ENCODE data around the gene PLEKHA7.
"Not testable (repeated sequence)": the region's sequence is repeated elsewhere in the genome, so short reads cannot be mapped to it uniquely, and the experiment has no call there.

PLEKHA7 gene

GRCh38 chr11:17004486-17005148 lies 9.6 kb downstream of the PLEKHA7 start:
- no peak for FAIRE-seq

DNA sequence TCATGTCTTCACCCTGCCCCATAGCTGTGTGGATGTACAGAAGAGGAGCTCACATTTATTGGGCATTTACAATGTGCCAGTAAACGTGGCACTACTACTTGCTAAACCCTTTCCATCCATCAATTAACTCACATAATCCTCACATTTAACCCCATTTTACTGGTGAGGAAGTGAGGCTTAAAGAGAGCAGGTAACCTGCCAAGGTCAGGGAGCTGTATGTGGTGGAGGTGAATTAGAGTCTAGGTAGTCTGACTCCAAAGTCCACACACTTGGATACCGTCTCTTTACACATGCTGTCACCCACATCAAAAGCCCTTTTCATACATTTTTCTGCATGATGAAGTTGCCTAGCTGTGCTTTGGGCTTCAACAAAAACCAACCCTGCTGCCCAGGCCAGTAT lies 10.8 kb downstream of the PLEKHA7 start:
- FAIRE-seq: no peak

DNA sequence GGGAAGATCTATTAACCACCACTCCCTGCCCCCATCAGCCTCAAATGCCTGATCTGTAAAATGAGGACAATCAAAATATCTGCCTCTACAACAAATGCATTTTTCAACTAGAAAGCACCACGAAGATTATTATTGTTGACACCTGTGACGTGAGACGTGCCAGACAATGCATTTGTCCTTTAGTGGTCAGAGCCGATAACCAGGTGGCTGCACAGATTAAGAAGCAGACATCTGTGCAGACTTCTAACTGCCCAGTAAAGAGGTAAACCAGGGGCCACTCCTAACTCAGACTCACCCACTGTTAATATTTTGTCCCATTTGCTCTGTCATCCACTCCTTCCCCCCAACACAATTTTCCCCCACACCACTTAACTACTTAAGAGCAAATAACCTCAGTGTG lies 11.7 kb downstream of the PLEKHA7 start:
- no peak for FAIRE-seq

GRCh38 chr11:17001806-17002205 lies 12.4 kb downstream of the PLEKHA7 start:
- FAIRE-seq: no peak

DNA sequence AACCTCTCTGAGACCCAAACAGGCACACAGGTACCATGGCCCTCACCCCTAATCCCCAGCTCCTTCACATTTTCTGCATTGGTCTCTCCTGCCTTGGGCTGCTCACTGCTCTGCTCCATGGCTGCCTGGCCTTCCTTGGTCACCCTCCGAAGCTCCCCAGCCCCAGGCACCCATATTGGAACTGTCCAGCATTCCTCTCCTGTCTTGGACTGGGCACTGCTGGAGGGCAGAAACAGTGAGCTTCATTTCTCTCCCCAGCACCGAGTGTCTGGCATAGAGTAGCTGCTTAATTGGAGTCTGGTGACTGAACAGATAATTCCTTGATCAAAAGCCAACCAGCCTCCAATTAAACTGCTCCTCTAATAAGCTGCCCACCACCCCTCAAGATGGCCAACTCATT lies 13.2 kb downstream of the PLEKHA7 start:
- no peak for FAIRE-seq

DNA sequence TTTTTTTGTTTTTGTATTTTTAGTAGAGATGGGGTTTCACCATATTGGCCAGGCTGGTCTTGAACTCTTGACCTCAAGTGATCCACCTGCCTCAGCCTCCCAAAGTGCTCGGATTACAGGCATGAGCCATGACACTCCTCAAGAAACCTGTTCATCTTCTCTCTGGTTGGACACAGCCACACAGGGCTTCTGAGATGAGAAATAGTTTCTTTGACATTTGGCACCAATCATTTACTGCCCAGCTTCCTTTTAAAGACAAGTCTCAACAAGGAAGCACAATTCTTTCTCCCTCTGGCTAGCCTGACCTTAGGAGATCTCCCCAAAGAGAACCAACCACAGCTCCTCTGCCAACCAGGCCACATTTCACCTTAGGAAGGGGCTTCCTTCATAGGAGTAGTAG lies 14.0 kb downstream of the PLEKHA7 start:
- not testable (repeated sequence) for FAIRE-seq

GRCh38 chr11:16999116-16999515 lies 15.1 kb downstream of the PLEKHA7 start:
- FAIRE-seq: no peak

- no peak for FAIRE-seq
Observed at GRCh38 chr11:16997624-16998023, 16.6 kb downstream of the PLEKHA7 start.

DNA sequence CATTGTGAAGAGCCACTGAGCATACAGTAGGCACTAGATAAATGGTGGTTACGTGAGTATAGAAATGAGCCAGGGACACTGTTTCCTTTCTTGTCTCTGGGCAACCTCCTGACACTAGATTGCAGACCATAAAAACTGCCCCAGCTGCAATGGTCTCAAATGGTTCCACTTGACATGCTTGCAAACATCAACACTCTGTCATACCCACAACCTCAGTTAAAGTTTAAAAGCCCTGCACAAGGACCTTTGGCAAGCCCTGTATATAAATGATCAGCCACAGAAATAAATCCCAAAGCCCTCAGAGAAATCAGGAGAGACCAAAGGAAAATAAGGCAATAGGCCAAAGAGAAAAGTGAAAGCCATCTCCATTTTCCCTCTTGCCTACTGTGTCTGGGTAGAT lies 20.7 kb downstream of the PLEKHA7 start:
- no peak for FAIRE-seq

DNA sequence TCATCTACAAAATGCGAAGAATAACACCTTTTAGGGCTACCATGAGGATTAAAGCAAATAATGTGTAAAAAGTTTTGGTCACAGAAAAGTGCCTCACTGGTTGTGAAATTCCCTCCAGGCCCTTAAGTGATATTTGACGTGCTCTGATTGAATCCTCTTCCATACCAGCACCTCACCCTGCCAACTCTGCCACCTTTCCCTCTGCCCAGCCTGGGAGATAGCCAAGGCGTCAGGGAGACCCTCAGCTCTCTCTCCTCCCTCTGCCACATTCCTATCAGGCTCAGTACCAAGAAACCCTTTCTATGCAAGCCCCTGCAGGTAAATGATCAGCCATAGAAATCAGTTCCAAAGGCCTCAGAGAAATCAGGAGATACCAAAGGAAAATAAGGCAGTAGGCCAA lies 21.4 kb downstream of the PLEKHA7 start:
- FAIRE-seq: no peak

GRCh38 chr11:16989554-16989953 lies 24.7 kb downstream of the PLEKHA7 start:
- no peak for FAIRE-seq

GRCh38 chr11:16987205-16987568 lies 27.0 kb downstream of the PLEKHA7 start:
- FAIRE-seq: no peak

DNA sequence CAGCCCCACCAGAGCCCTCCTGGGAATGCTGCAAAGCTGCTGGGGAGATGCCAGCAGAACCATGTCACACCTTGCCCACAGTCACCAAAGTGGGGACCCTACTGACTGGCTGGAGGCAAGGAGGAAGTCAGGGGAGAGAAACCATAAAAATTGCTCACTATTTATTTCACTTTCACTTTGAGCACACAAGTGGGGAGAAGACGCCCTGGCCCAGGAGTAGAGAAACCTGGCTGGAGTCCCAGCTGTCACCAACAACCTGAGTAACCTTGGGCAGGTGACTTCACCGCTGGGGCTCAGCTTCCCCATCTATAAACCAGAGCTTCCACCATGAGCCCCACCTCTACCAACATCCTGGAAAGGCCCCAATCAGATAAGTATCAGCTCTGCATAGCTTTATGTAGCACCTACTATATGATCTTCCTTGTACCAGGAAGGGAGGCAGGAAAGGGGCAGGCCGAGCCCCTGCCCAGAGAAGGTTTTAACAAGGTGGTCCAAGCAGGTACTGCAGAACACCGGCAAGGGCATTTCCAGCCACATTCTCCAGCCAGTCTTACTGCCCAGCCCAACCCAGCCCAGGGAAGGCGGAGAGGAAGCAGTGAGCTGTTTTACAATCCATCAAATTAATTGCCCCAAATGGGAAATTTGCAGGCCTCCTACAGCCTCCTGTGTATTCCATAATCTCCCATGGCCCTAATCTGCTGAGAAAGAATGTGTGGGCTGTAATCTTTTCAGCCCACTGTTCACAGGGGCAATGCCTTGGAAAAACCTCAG lies 27.6 kb downstream of the PLEKHA7 start:
- FAIRE-seq: no peak

- no peak for FAIRE-seq
Observed at GRCh38 chr11:16985297-16985696, 28.9 kb downstream of the PLEKHA7 start.

- FAIRE-seq: no peak
Observed at GRCh38 chr11:16984229-16984628, 30.0 kb downstream of the PLEKHA7 start.

DNA sequence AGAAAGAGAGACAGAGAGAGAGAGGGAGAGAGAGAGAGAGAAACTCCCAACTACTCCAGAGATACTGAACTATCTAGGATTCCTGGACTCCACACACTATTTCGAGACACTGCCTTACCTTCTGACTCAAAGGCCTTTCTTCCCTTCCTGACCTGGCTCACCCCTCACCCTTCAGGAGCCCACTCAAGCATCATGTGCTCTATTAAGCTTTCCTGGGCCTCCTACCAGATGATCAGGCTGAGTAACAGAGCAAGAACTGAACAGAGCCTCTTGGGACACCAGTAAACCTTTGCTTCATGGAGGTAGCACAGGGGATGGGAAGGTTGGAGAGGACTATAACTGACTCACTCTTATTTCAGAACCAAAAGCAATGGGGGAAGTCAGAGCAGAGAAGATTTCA lies 31.4 kb downstream of the PLEKHA7 start:
- FAIRE-seq: no peak

GRCh38 chr11:16982256-16982671 lies 31.9 kb downstream of the PLEKHA7 start:
- FAIRE-seq: no peak

- FAIRE-seq: no peak
Observed at GRCh38 chr11:16981651-16982194, 32.5 kb downstream of the PLEKHA7 start.

DNA sequence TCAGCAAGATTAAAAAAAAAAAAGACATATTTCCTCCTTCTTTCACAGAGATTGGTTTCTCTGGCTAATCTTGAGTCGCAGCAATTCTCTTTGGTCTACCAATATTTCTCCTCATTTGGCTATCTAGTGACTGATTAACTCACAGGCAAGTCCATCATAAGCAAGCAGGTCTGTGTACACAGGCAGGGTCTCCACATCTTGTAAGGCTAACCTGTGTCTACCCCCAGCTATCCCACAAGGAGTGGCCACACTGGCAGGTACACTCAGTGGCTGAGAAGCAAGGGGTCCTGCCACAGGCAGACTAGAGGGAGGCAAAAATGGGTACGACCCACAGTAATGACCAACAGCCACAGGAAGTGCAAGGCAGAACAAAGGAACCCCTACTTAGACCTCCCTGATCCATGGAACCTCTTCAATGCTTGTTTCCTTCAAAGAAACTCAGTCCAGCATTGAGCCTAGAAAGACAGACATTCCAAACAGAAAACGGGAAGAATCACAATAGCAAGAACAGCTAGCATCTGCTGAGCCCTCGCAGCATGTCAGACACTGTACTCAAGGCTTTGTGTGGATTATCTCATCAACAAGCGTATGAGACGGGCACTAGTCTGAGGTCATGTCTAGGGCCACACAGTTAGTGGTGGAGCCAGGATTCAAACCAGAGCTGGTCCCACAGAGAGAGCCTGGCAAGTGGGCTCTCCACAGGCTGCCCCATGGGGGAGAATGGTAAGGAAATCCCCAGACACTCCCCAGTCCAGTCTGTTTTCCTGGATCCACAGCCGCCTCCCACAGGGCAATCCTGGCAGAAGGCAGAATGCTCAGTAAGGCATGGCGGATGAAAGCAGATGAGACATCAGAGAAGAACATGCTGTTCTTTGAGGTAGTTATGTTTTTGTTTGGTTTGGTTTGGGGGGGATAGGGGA lies 34.3 kb downstream of the PLEKHA7 start:
- FAIRE-seq: no peak

DNA sequence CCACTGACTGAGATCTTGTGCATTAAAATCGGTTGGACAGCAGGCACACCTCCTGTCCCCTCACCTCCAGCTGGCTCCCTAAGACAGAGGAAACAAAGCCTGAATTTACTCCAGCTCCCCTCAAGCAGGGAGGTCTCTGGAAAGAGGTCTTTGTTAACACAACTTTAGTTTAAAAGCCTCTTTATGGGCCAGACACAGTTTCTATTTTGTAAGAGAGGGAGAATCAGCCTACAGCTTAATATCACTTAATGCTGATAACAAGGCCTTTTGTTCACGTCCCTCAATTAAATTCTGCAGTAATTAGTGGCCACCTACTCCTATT lies 36.3 kb downstream of the PLEKHA7 start:
- no peak for FAIRE-seq

- FAIRE-seq: no peak
Observed at GRCh38 chr11:16977136-16977993, 36.8 kb downstream of the PLEKHA7 start.

DNA sequence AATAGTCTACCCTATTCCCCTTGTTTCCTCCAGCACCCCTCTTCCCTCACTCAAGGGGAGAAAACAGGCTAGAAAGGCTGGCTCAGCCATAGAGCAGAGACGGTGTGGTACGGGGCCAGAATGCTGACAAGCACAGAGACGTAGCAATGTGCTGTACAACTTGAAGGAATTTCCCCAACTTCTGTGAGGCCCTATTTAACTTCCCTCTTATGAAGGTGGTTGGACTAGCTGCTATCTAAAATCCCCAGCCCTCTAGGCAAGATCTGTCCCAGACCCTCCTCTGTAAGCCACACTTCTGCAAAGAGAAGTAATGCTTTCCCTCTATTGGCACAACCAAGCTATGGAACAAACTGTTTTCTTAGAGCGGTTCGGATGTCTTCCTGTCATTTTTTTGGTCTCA lies 37.8 kb downstream of the PLEKHA7 start:
- FAIRE-seq: no peak
